Subcutaneous adipose tissue (tissue), 4 donors: ENCODE data around the gene WNT6. TPM values are rescaled to one million over a fixed set of nuclear protein-coding genes. Genes with fewer than 3 reads are reported as not detected.

Experiments used
- CTCF ChIP-seq: fragments of 450-650 bp; IDR thresholded peaks from one replicate; pipeline ENCODE4 v1.5.1; 2016; ENCODE audit warnings: low read depth, mild to moderate bottlenecking, control low read depth, antibody characterized with exemption, moderate library complexity
- total RNA-seq, 4 donors: library from RNA; depleted of rRNA; stranded (reverse); fragments of >200 nt; gene quantifications; one replicate each; pipeline ENCODE4 v1.1.0, GENCODE V29; 2016

WNT6 gene
- total RNA-seq, 4 donors from 2014 or later: 0.34 to 2.0 TPM; not detected in 2

- no peak for TF ChIP-seq CTCF
Observed at GRCh38 chr2:218859988-218860831, 605 bp downstream of the WNT6 start.

- no peak for TF ChIP-seq CTCF
Observed at GRCh38 chr2:218860950-218861381, 1.4 kb downstream of the WNT6 start.

- TF ChIP-seq CTCF: no peak
Observed at GRCh38 chr2:218861645-218862318, 2.2 kb downstream of the WNT6 start.

- TF ChIP-seq CTCF: no peak
Observed at GRCh38 chr2:218863021-218863520, 3.5 kb downstream of the WNT6 start.

GRCh38 chr2:218865396-218865795 lies 5.8 kb downstream of the WNT6 start:
- TF ChIP-seq CTCF: no peak

- no peak for TF ChIP-seq CTCF
Observed at GRCh38 chr2:218865999-218866398, 6.4 kb downstream of the WNT6 start.

GRCh38 chr2:218867900-218868299 lies 8.3 kb downstream of the WNT6 start:
- TF ChIP-seq CTCF: no peak
